Ecto neural progenitor cell (in vitro differentiated cells): ENCODE data around the gene GALNT2.

Experiments
- DNase-seq: peaks from one replicate; pipeline ENCODE4 v3.0.0-alpha.2; 2018; ENCODE audit warnings: low spot score

GALNT2 gene

GRCh38 chr1:230321341-230321740, 254.3 kb downstream of the GALNT2 start:
- DNase-seq = no peak

- no peak for DNase-seq
Observed at GRCh38 chr1:230321741-230322420, 254.8 kb downstream of the GALNT2 start.

- DNase-seq = no peak
Observed at GRCh38 chr1:230322421-230322756, 255.4 kb downstream of the GALNT2 start.

GRCh38 chr1:230322967-230323547, 256.0 kb downstream of the GALNT2 start:
- no peak for DNase-seq

GRCh38 chr1:230323686-230324085, 256.6 kb downstream of the GALNT2 start:
- no peak for DNase-seq

- DNase-seq = no peak
Observed at GRCh38 chr1:230326971-230327891, 260.2 kb downstream of the GALNT2 start.

- DNase-seq = no peak
Observed at GRCh38 chr1:230327892-230328284, 260.9 kb downstream of the GALNT2 start.

- DNase-seq = no peak
Observed at GRCh38 chr1:230328342-230329015, 261.4 kb downstream of the GALNT2 start.

GRCh38 chr1:230330157-230330556, 263.1 kb downstream of the GALNT2 start:
- DNase-seq = no peak
